ENCODE results near the gene PURA. TPM values are rescaled to one million over a fixed set of nuclear protein-coding genes. Genes with fewer than 3 reads are reported as not detected.

The PURA gene
- total and polyA plus RNA-seq, 2 of the 13 experiments (the other 11 are each of a cell fraction or from before 2014, with no cell fraction given) = 2.0 to 5.0 TPM

- TF ChIP-seq REXO4 (CRISPR knock-in tag; IDR thresholded peaks at IDR 0.05; ENCODE audit: borderline replicate concordance) (no peak), KDM2A (CRISPR knock-in tag; IDR thresholded peaks at IDR 0.05; ENCODE audit: borderline replicate concordance, low read depth) (0 out of 2 replicates have a peak, but pooled peaks have one; percentile 68), FOXA1 (IDR thresholded peaks at IDR 0.05) (no peak), FOXA1 (CRISPR knock-in tag; IDR thresholded peaks at IDR 0.05) (0 out of 2 replicates have a peak, but pooled peaks have one; percentile 33), UBTF (CRISPR knock-in tag; IDR thresholded peaks at IDR 0.05) (peak; percentile 73), RBM22 (optimal IDR thresholded peaks at IDR 0.05; ENCODE audit: low read length) (peak; percentile 91), THAP9 (CRISPR knock-in tag; IDR thresholded peaks at IDR 0.05; ENCODE audit: borderline replicate concordance) (no peak), CSRNP1 (CRISPR knock-in tag; IDR thresholded peaks at IDR 0.05) (no peak), ARID4A (CRISPR knock-in tag; IDR thresholded peaks at IDR 0.05; ENCODE audit: borderline replicate concordance) (peak; percentile 68), TFE3 (CRISPR knock-in tag; IDR thresholded peaks at IDR 0.05) (peak; percentile 67)
Measured at GRCh38 chr5:140113699-140114263, at the start of gene PURA (continued).
